K562 (cell line): ENCODE measurements around the gene RELCH. TPM values are rescaled to one million over a fixed set of nuclear protein-coding genes. Genes with fewer than 3 reads are reported as not detected.

Experiments
- CC2D1A ChIP-seq: fragments of 450-650 bp; IDR thresholded peaks from 2 replicates; pipeline ENCODE4 v1.6.1; 2017; ENCODE audit warnings: mild to moderate bottlenecking
- CHD4 ChIP-seq: fragments of 200-600 bp; sonication (generic); IDR thresholded peaks from 3 replicates; pipeline ENCODE4 v1.6.1; 2012; ENCODE audit warnings: low read depth, mild to moderate bottlenecking, mixed read lengths, low read length, inconsistent platforms; ENCODE audit not compliant: insufficient read depth, insufficient replicate concordance, poor library complexity, severe bottlenecking
- GTF2E2 ChIP-seq: fragments of 200-800 bp; sonication (Bioruptor generic); IDR thresholded peaks from 2 replicates; pipeline ENCODE4 v1.6.1; 2016; ENCODE audit warnings: missing genetic modification characterization, missing compliant biosample characterization
- NONO ChIP-seq, 2 experiments: fragments of 200-400 bp in 1 of 2; fragments of 450-650 bp in 1 of 2; formaldehyde crosslinking in 1 of 2; IDR thresholded peaks; 2 replicates each; pipeline ENCODE4 v1.6.1; 2017; ENCODE audit warnings: low read depth in 2 of 2, mild to moderate bottlenecking in 2 of 2, moderate library complexity in 2 of 2, low read length in 1 of 2
- OTX1 ChIP-seq: fragments of 450-650 bp; formaldehyde crosslinking; IDR thresholded peaks from 2 replicates; pipeline ENCODE4 v1.4.0; 2022; ENCODE audit warnings: mild to moderate bottlenecking
- PHF8 ChIP-seq: fragments of 200-600 bp; sonication (generic); IDR thresholded peaks from 2 replicates; pipeline ENCODE4 v1.6.1; 2012; ENCODE audit warnings: mixed run types, mild to moderate bottlenecking, inconsistent platforms, low read length, moderate library complexity, borderline replicate concordance
- RBM17 ChIP-seq: fragments of 200-400 bp; formaldehyde crosslinking; IDR thresholded peaks from 2 replicates; pipeline ENCODE4 v1.6.1; 2017; ENCODE audit warnings: low read depth, mild to moderate bottlenecking, low read length, borderline replicate concordance
- RBM22 ChIP-seq: fragments of 200-400 bp; formaldehyde crosslinking; IDR thresholded peaks from 2 replicates; pipeline ENCODE4 v1.6.1; 2018; ENCODE audit warnings: low read length, low read depth; ENCODE audit not compliant: poor library complexity, severe bottlenecking
- SMARCA4 ChIP-seq: fragments of 450-650 bp; IDR thresholded peaks from 2 replicates; pipeline ENCODE4 v1.6.1; 2016
- SMARCA5 ChIP-seq: fragments of 450-650 bp; IDR thresholded peaks from 2 replicates; pipeline ENCODE4 v1.6.1; 2016
- TGIF2 ChIP-seq: sonication (generic); formaldehyde crosslinking; IDR thresholded peaks from 2 replicates; pipeline ENCODE4 v1.8.1; 2022; ENCODE audit warnings: mild to moderate bottlenecking, missing genetic modification reagents, moderate library complexity
- XRCC4 ChIP-seq: IDR thresholded peaks from one replicate; pipeline ENCODE4 v1.6.1; 2011; ENCODE audit not compliant: insufficient read depth, insufficient read length; ENCODE audit errors: extremely low read depth
- ZSCAN29 ChIP-seq: fragments of 450-650 bp; IDR thresholded peaks from 2 replicates; pipeline ENCODE4 v1.6.1; 2017
- polyA plus RNA-seq, 8 experiments: library from polyadenylated mRNA; depleted of rRNA in 4 of 8; stranded (reverse) in 5 of 8; unstranded in 3 of 8; fragments of >200 nt; fragmentation: Nextera tagmentation in 2 of 8; fragmentation: Illumina TruSeq in 1 of 8; extraction: Ambion mirVana in 2 of 8; extraction: Trizol in 1 of 8; gene quantifications; 2 replicates each; pipeline versions ENCODE4 v1.2.1 to v1.2.3, GENCODE V29; 2011 to 2014; ENCODE audit warnings: inconsistent platforms in 1 of 8, missing spikeins in 1 of 8
- total RNA-seq, 7 experiments: library from RNA; depleted of rRNA in 6 of 7; stranded (reverse); fragments of >200 nt in 6 of 7; fragmentation: Illumina TruSeq in 2 of 7; extraction: Trizol in 2 of 7; gene quantifications; 2 replicates each; pipeline versions ENCODE4 v1.2.1 to v1.2.3, GENCODE V29; 2011 to 2021; ENCODE audit warnings: low replicate concordance in 1 of 7
- TF ChIP-seq, protein P1 (sequence below): sonication (generic); formaldehyde crosslinking; IDR thresholded peaks from 2 replicates; pipeline ENCODE4 v1.8.1; 2023; ENCODE audit warnings: mild to moderate bottlenecking, missing genetic modification reagents
- TF ChIP-seq, protein P2 (sequence below): sonication (generic); formaldehyde crosslinking; IDR thresholded peaks from 2 replicates; pipeline ENCODE4 v1.8.0; 2022; ENCODE audit warnings: mild to moderate bottlenecking, missing genetic modification reagents, borderline replicate concordance
- TF ChIP-seq, protein P3 (sequence below): sonication (generic); formaldehyde crosslinking; IDR thresholded peaks from 2 replicates; pipeline ENCODE4 v1.8.1; 2023; ENCODE audit warnings: missing genetic modification reagents, mild to moderate bottlenecking, borderline replicate concordance
- TF ChIP-seq, protein P4 (sequence below): IDR thresholded peaks from 2 replicates; pipeline ENCODE4 v1.6.1; 2011; ENCODE audit not compliant: insufficient read length; ENCODE audit errors: extremely low read depth

The RELCH gene
- total and polyA plus RNA-seq, 9 of the 15 experiments (the other 6 are each of a cell fraction or from before 2014, with no cell fraction given): 1.4 to 13.6 (median 7.6) TPM

DNA sequence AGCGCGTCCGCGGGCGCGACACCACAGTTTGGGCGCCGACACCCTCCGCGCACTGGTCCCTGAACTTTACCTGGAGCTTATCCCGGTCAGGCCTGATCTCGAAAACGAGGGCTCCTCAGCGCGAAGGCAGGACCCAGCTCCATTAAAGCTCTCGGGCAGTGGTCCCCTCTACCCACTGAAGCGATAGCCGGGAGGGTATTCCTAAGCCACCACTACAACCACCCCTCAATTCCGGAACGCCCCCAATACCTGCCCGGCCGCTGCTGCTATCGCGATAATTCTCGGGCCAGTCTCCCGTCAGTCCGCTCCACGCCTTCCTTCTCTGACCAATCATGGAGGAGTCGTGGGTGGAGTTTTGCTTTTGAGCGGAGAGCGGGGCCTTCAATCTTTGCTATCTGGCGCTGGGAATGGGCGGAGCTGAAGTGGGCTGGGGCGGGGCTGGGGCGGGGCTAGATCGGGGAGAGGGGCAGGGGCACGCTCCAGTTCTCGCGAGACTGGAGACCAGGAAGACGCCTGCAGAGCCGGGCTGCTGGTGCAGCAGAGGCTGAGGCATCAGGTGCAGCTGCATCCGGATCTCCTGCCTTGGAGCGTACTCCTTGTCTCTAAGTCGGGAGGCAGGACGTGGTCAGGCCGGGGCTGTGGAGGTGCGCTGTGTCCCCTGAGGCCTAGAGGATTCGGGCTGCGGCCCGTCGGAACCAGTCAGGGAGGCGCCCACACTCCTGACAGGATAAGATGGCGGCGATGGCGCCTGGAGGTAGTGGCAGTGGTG, at the start of gene RELCH, which contains the start of gene PIGN (continued):
- TF ChIP-seq RBM22 (no peak), CHD4 (no peak), ZSCAN29 (no peak), PHF8 (peak; percentile 79; the same call in 1 of the 2 replicates), SMARCA4 (no peak), SMARCA5 (no peak), XRCC4 (no peak), TGIF2 (no peak), NONO (IDR thresholded peaks at IDR 0.05; ENCODE audit: low read depth in 2 of 2, low read length in 1 of 2) (no peak), OTX1 (CRISPR knock-in tag) (no peak), RBM17 (no peak), CC2D1A (no peak), GTF2E2 (tag) (no peak)
- TF ChIP-seq, protein P1, sequence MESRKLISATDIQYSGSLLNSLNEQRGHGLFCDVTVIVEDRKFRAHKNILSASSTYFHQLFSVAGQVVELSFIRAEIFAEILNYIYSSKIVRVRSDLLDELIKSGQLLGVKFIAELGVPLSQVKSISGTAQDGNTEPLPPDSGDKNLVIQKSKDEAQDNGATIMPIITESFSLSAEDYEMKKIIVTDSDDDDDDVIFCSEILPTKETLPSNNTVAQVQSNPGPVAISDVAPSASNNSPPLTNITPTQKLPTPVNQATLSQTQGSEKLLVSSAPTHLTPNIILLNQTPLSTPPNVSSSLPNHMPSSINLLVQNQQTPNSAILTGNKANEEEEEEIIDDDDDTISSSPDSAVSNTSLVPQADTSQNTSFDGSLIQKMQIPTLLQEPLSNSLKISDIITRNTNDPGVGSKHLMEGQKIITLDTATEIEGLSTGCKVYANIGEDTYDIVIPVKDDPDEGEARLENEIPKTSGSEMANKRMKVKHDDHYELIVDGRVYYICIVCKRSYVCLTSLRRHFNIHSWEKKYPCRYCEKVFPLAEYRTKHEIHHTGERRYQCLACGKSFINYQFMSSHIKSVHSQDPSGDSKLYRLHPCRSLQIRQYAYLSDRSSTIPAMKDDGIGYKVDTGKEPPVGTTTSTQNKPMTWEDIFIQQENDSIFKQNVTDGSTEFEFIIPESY (CRISPR knock-in tag): no peak
- TF ChIP-seq, protein P2, sequence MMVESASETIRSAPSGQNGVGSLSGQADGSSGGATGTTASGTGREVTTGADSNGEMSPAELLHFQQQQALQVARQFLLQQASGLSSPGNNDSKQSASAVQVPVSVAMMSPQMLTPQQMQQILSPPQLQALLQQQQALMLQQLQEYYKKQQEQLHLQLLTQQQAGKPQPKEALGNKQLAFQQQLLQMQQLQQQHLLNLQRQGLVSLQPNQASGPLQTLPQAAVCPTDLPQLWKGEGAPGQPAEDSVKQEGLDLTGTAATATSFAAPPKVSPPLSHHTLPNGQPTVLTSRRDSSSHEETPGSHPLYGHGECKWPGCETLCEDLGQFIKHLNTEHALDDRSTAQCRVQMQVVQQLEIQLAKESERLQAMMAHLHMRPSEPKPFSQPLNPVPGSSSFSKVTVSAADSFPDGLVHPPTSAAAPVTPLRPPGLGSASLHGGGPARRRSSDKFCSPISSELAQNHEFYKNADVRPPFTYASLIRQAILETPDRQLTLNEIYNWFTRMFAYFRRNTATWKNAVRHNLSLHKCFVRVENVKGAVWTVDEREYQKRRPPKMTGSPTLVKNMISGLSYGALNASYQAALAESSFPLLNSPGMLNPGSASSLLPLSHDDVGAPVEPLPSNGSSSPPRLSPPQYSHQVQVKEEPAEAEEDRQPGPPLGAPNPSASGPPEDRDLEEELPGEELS (CRISPR knock-in tag): no peak
- TF ChIP-seq, protein P3, sequence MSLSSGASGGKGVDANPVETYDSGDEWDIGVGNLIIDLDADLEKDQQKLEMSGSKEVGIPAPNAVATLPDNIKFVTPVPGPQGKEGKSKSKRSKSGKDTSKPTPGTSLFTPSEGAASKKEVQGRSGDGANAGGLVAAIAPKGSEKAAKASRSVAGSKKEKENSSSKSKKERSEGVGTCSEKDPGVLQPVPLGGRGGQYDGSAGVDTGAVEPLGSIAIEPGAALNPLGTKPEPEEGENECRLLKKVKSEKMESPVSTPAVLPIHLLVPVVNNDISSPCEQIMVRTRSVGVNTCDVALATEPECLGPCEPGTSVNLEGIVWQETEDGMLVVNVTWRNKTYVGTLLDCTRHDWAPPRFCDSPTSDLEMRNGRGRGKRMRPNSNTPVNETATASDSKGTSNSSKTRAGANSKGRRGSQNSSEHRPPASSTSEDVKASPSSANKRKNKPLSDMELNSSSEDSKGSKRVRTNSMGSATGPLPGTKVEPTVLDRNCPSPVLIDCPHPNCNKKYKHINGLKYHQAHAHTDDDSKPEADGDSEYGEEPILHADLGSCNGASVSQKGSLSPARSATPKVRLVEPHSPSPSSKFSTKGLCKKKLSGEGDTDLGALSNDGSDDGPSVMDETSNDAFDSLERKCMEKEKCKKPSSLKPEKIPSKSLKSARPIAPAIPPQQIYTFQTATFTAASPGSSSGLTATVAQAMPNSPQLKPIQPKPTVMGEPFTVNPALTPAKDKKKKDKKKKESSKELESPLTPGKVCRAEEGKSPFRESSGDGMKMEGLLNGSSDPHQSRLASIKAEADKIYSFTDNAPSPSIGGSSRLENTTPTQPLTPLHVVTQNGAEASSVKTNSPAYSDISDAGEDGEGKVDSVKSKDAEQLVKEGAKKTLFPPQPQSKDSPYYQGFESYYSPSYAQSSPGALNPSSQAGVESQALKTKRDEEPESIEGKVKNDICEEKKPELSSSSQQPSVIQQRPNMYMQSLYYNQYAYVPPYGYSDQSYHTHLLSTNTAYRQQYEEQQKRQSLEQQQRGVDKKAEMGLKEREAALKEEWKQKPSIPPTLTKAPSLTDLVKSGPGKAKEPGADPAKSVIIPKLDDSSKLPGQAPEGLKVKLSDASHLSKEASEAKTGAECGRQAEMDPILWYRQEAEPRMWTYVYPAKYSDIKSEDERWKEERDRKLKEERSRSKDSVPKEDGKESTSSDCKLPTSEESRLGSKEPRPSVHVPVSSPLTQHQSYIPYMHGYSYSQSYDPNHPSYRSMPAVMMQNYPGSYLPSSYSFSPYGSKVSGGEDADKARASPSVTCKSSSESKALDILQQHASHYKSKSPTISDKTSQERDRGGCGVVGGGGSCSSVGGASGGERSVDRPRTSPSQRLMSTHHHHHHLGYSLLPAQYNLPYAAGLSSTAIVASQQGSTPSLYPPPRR (CRISPR knock-in tag): no peak
- TF ChIP-seq, protein P4, sequence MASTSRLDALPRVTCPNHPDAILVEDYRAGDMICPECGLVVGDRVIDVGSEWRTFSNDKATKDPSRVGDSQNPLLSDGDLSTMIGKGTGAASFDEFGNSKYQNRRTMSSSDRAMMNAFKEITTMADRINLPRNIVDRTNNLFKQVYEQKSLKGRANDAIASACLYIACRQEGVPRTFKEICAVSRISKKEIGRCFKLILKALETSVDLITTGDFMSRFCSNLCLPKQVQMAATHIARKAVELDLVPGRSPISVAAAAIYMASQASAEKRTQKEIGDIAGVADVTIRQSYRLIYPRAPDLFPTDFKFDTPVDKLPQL: no peak
